CD14-positive monocyte (primary cell): ENCODE measurements around the gene MACC1. TPM values are rescaled to one million over a fixed set of nuclear protein-coding genes. Genes with fewer than 3 reads are reported as not detected.

Experiments used
- DNase-seq, 3 donors: peaks; one replicate each; pipeline ENCODE4 v3.0.0-alpha.2; 2011 to 2022
- H2AFZ ChIP-seq: 2 replicates; pipeline ENCODE4 v1.6.0; 2012; ENCODE audit warnings: mild to moderate bottlenecking, low read depth, low read length, inconsistent platforms; ENCODE audit not compliant: insufficient read depth, poor library complexity, severe bottlenecking
- H3K27ac ChIP-seq, 2 donors: 1 replicate in 1 of 2; 2 replicates in 1 of 2; pipeline ENCODE4 v1.5.1; 2012 to 2013; ENCODE audit warnings: low read length in 2 of 2, control low read depth in 1 of 2, inconsistent platforms in 1 of 2, low read depth in 1 of 2, mild to moderate bottlenecking in 1 of 2
- H3K27me3 ChIP-seq, 2 donors: one replicate each; pipeline versions ENCODE4 v1.6.0 to v1.6.1; 2011 to 2013; ENCODE audit warnings: low read length in 2 of 2; ENCODE audit not compliant: control insufficient read depth in 2 of 2, insufficient read depth in 2 of 2
- H3K36me3 ChIP-seq, 2 donors: replicated peaks in 1 of 2; 1 replicate in 1 of 2; 2 replicates in 1 of 2; pipeline versions ENCODE4 v1.5.1 to v1.6.1; 2012 to 2013; ENCODE audit warnings: low read length in 2 of 2, control low read depth in 1 of 2, inconsistent platforms in 1 of 2, mild to moderate bottlenecking in 1 of 2; ENCODE audit not compliant: insufficient read depth in 2 of 2, control insufficient read depth in 1 of 2
- H3K4me1 ChIP-seq, 2 donors: 1 replicate in 1 of 2; 2 replicates in 1 of 2; pipeline versions ENCODE4 v1.5.1 to v1.6.1; 2012 to 2013; ENCODE audit warnings: low read length in 2 of 2, control low read depth in 1 of 2, inconsistent platforms in 1 of 2, mild to moderate bottlenecking in 1 of 2, moderate library complexity in 1 of 2; ENCODE audit not compliant: insufficient read depth in 2 of 2, control insufficient read depth in 1 of 2
- H3K4me2 ChIP-seq: replicated peaks from 2 replicates; pipeline ENCODE3; 2012; ENCODE audit warnings: low read length, moderate library complexity, mild to moderate bottlenecking; ENCODE audit not compliant: poor library complexity, severe bottlenecking; ENCODE audit errors: extremely low read depth
- H3K4me3 ChIP-seq, 3 experiments: fragments of 200-600 bp in 1 of 3; sonication (generic) in 1 of 3; replicated peaks in 1 of 3; 1 replicate in 2 of 3; 2 replicates in 1 of 3; pipeline ENCODE4 v1.5.1; 2011 to 2013; ENCODE audit warnings: low read length in 3 of 3, mild to moderate bottlenecking in 3 of 3, control low read depth in 2 of 3, low read depth in 2 of 3, inconsistent platforms in 1 of 3, moderate library complexity in 1 of 3
- H3K79me2 ChIP-seq: 2 replicates; pipeline ENCODE4 v1.6.0; 2012; ENCODE audit warnings: mild to moderate bottlenecking, control low read depth, inconsistent platforms, low read length, moderate library complexity; ENCODE audit not compliant: insufficient read depth
- H3K9ac ChIP-seq: 2 replicates; pipeline ENCODE4 v1.6.0; 2017; ENCODE audit warnings: low read length, mild to moderate bottlenecking; ENCODE audit not compliant: insufficient read depth, poor library complexity, severe bottlenecking
- H3K9me3 ChIP-seq, 2 donors: replicated peaks in 1 of 2; 1 replicate in 1 of 2; 2 replicates in 1 of 2; pipeline versions ENCODE4 v1.5.1 to v1.6.1; 2012 to 2013; ENCODE audit warnings: low read length in 2 of 2, control low read depth in 1 of 2; ENCODE audit not compliant: control insufficient read depth in 1 of 2, insufficient read depth in 1 of 2
- H4K20me1 ChIP-seq: 2 replicates; pipeline ENCODE4 v1.6.0; 2012; ENCODE audit warnings: mild to moderate bottlenecking, low read length, control low read depth, moderate library complexity; ENCODE audit not compliant: insufficient read depth
- H3K27ac Mint-ChIP-seq, 7 donors: one replicate each; pipeline ENCODE4 v1.8.0; 2020; ENCODE audit warnings: mild to moderate bottlenecking in 7 of 7, mixed read lengths in 7 of 7, moderate library complexity in 6 of 7, inconsistent platforms in 2 of 7
- H3K27me3 Mint-ChIP-seq, 3 donors: one replicate each; pipeline ENCODE4 v1.8.0; 2021 to 2022; ENCODE audit warnings: low read depth in 3 of 3, mild to moderate bottlenecking in 3 of 3, mixed read lengths in 3 of 3, moderate library complexity in 3 of 3, inconsistent platforms in 1 of 3
- H3K36me3 Mint-ChIP-seq, 2 donors: one replicate each; pipeline ENCODE4 v1.8.0; 2020; ENCODE audit warnings: mixed read lengths in 2 of 2, inconsistent platforms in 1 of 2, mild to moderate bottlenecking in 1 of 2
- H3K4me1 Mint-ChIP-seq: one replicate; pipeline ENCODE4 v1.8.0; 2020; ENCODE audit warnings: mild to moderate bottlenecking, mixed read lengths
- H3K4me3 Mint-ChIP-seq, 2 donors: one replicate each; pipeline ENCODE4 v1.8.0; 2020; ENCODE audit warnings: mild to moderate bottlenecking in 2 of 2, mixed read lengths in 2 of 2, moderate library complexity in 1 of 2
- H3K9me3 Mint-ChIP-seq, 7 donors: one replicate each; pipeline ENCODE4 v1.8.0; 2020 to 2022; ENCODE audit warnings: mixed read lengths in 7 of 7, mild to moderate bottlenecking in 6 of 7, moderate library complexity in 6 of 7, inconsistent platforms in 2 of 7
- CTCF ChIP-seq: fragments of 200-600 bp; IDR thresholded peaks from one replicate; pipeline ENCODE4 v1.8.0; 2022; ENCODE audit warnings: antibody characterized with exemption, mild to moderate bottlenecking
- WGBS: methylation state at CpG from one replicate; pipeline ENCODE4 v1.1.5; 2013; ENCODE audit warnings: missing lambda C conversion rate; ENCODE audit not compliant: insufficient coverage; 5-methylcytosine and 5-hydroxymethylcytosine counted together
- intact Hi-C, 2 donors: fragments of 100-400 bp; cut with micrococcal nuclease; formaldehyde crosslinking; loops; one replicate each; pipeline versions ENCODE4 v1.15.0 to v1.15.1; 2023
- polyA plus RNA-seq, 3 donors: library from polyadenylated mRNA; depleted of rRNA in 1 of 3; unstranded in 2 of 3; stranded (reverse) in 1 of 3; fragments of 300-500 nt in 2 of 3; fragments of >200 nt in 1 of 3; fragmentation: Illumina TruSeq in 2 of 3; gene quantifications; 1 replicate in 2 of 3; 2 replicates in 1 of 3; pipeline ENCODE4 v1.2.3, GENCODE V29; 2012 to 2021

MACC1 gene
- polyA plus RNA-seq, 3 donors, result not detected

GRCh38 chr7:20172736-20173334 is 44.3 kb downstream of the MACC1 start:
- H3K9me3 Mint-ChIP-seq, result no peaks in the 10 kb centered on the region
- peak in 2 of 3 donors; percentile 48 to 55 for DNase-seq
- H3K9me3 ChIP-seq, result no peaks in the 10 kb centered on the region
- peak; percentile 44 for TF ChIP-seq CTCF
- H3K4me2 ChIP-seq, result no peak overlapping the region
- H3K36me3 ChIP-seq, result no peaks in the 10 kb centered on the region
- H3K4me1 ChIP-seq, result no peaks in the 10 kb centered on the region
- no peak overlapping the region for H3K4me3 ChIP-seq
- H3K27ac Mint-ChIP-seq, result peak overlapping the region in 1 of 7 donors; percentile 3
- no peak overlapping the region for H3K4me3 Mint-ChIP-seq
- no peaks in the 10 kb centered on the region for H3K79me2 ChIP-seq
- H3K27me3 ChIP-seq, result no peaks in the 10 kb centered on the region
- intact Hi-C loops, result no loop called here
- peaks cover 4% of the 10 kb centered on the region for H3K4me1 Mint-ChIP-seq
- H3K27me3 Mint-ChIP-seq, result no peaks in the 10 kb centered on the region
- H3K27ac ChIP-seq, result no peak overlapping the region
- no peak overlapping the region for H2AFZ ChIP-seq
- H4K20me1 ChIP-seq, result no peaks in the 10 kb centered on the region
- no CpG with 5 or more reads among the region's 3 CpGs for WGBS
- no peaks in the 10 kb centered on the region for H3K36me3 Mint-ChIP-seq
- H3K9ac ChIP-seq, result no peak overlapping the region

- no peak overlapping the region for H3K9ac ChIP-seq
- no CpG with 5 or more reads among the region's 2 CpGs for WGBS
- Mint-ChIP-seq H3K36me3 (no peaks in the 10 kb centered on the region), H3K4me3 (no peak overlapping the region), H3K4me1 (no peaks in the 10 kb centered on the region), H3K27ac (no peak overlapping the region), H3K9me3 (no peaks in the 10 kb centered on the region), H3K27me3 (no peaks in the 10 kb centered on the region)
- H3K4me2 ChIP-seq, result no peak overlapping the region
- no peaks in the 10 kb centered on the region for H3K36me3 ChIP-seq
- no peaks in the 10 kb centered on the region for H3K27me3 ChIP-seq
- no peaks in the 10 kb centered on the region for H3K9me3 ChIP-seq
- H3K4me3 ChIP-seq, result no peak overlapping the region
- DNase-seq, result no peak
- no peaks in the 10 kb centered on the region for H4K20me1 ChIP-seq
- TF ChIP-seq CTCF, result no peak
- H2AFZ ChIP-seq, result no peak overlapping the region
- H3K4me1 ChIP-seq, result no peaks in the 10 kb centered on the region
- H3K79me2 ChIP-seq, result no peaks in the 10 kb centered on the region
- intact Hi-C loops, result no loop called here
- no peak overlapping the region for H3K27ac ChIP-seq
Observed at GRCh38 chr7:20170633-20171032, 46.6 kb downstream of the MACC1 start.
